H1 (cell line): ENCODE measurements around the gene ALG1. TPM values are rescaled to one million over a fixed set of nuclear protein-coding genes. Genes with fewer than 3 reads are reported as not detected.

Source experiments
- CTCF ChIA-PET: fragments of 300-600 bp; sonication (Branson Sonifier 250); formaldehyde crosslinking; loops from one replicate; lab custom pipeline; 2021; ENCODE audit not compliant: partially characterized antibody; lab: Charles Lee
- POLR2A ChIA-PET: fragments of 300-600 bp; sonication (Branson Sonifier 250); formaldehyde crosslinking; loops from one replicate; lab custom pipeline; 2021; ENCODE audit warnings: inconsistent platforms; ENCODE audit not compliant: partially characterized antibody; lab: Charles Lee
- DNase-seq, 2 experiments: peaks; one replicate each; pipeline versions ENCODE4 v3.0.0 to v3.0.0-alpha.2; 2010 to 2022; ENCODE audit warnings: low spot score in 2 of 2, low read depth in 1 of 2, mixed read lengths in 1 of 2
- FAIRE-seq: peaks from 2 replicates; lab custom pipeline; 2011; peaks lifted over from hg19 to GRCh38; lab: Jason Lieb, UNC
- H2AFZ ChIP-seq: 2 replicates; pipeline ENCODE4 v1.8.1; 2012; ENCODE audit warnings: low read length, inconsistent platforms
- H2AK5ac ChIP-seq: 2 replicates; pipeline ENCODE4 v1.6.1; 2013; ENCODE audit warnings: low read depth, low read length
- H2BK120ac ChIP-seq: replicated peaks from 2 replicates; pipeline ENCODE3; 2013; ENCODE audit warnings: low read depth, low read length, inconsistent platforms
- H2BK12ac ChIP-seq: 2 replicates; pipeline ENCODE4 v1.6.1; 2013; ENCODE audit warnings: low read depth, low read length
- H2BK15ac ChIP-seq: 2 replicates; pipeline ENCODE4 v1.6.1; 2013; ENCODE audit warnings: low read length
- H2BK20ac ChIP-seq: 2 replicates; pipeline ENCODE4 v1.6.1; 2013; ENCODE audit warnings: low read length
- H2BK5ac ChIP-seq: 2 replicates; pipeline ENCODE4 v1.6.1; 2013; ENCODE audit warnings: low read depth, low read length
- H3K14ac ChIP-seq: 2 replicates; pipeline ENCODE4 v1.6.1; 2013; ENCODE audit warnings: inconsistent platforms; ENCODE audit not compliant: insufficient read length
- H3K18ac ChIP-seq: 2 replicates; pipeline ENCODE4 v1.6.1; 2013; ENCODE audit warnings: low read length; ENCODE audit errors: extremely low read depth
- H3K23ac ChIP-seq: 2 replicates; pipeline ENCODE4 v1.6.1; 2013; ENCODE audit warnings: inconsistent platforms; ENCODE audit not compliant: insufficient read length
- H3K23me2 ChIP-seq: 2 replicates; pipeline ENCODE4 v1.6.1; 2013; ENCODE audit warnings: low read depth, low read length
- H3K27ac ChIP-seq: 2 replicates; pipeline ENCODE4 v1.6.1; 2011; ENCODE audit warnings: low read depth, low read length, inconsistent platforms
- H3K27me3 ChIP-seq, 4 experiments: replicated peaks in 1 of 4; 1 replicate in 1 of 4; 2 replicates in 3 of 4; pipeline versions ENCODE4 v1.6.1 to v1.8.1; 2011 to 2013; ENCODE audit warnings: low read length in 3 of 4, mild to moderate bottlenecking in 3 of 4, inconsistent platforms in 2 of 4, mixed read lengths in 2 of 4, moderate library complexity in 1 of 4; ENCODE audit not compliant: control insufficient read depth in 3 of 4, insufficient read depth in 3 of 4; ENCODE audit errors: extremely low read depth in 1 of 4
- H3K36me3 ChIP-seq, 4 experiments: 2 replicates each; pipeline versions ENCODE4 v1.6.1 to v1.8.1; 2011 to 2013; ENCODE audit warnings: mild to moderate bottlenecking in 4 of 4, low read length in 3 of 4, moderate library complexity in 2 of 4, control low read depth in 1 of 4, inconsistent platforms in 1 of 4; ENCODE audit not compliant: insufficient read depth in 4 of 4, control insufficient read depth in 2 of 4
- H3K4ac ChIP-seq: replicated peaks from 2 replicates; pipeline ENCODE3; 2013; ENCODE audit warnings: low read length, low read depth, mixed read lengths, inconsistent platforms; ENCODE audit not compliant: insufficient read length
- H3K4me1 ChIP-seq, 4 experiments: replicated peaks in 1 of 4; 1 replicate in 1 of 4; 2 replicates in 3 of 4; pipeline versions ENCODE4 v1.6.1 to v1.8.1; 2011 to 2013; ENCODE audit warnings: low read length in 3 of 4, inconsistent platforms in 2 of 4, mixed read lengths in 1 of 4; ENCODE audit not compliant: insufficient read depth in 4 of 4, control insufficient read depth in 3 of 4
- H3K4me2 ChIP-seq, 2 experiments: 2 replicates each; pipeline versions ENCODE4 v1.6.1 to v1.8.1; 2011 to 2013; ENCODE audit warnings: low read depth in 2 of 2, low read length in 2 of 2, control low read depth in 1 of 2, inconsistent platforms in 1 of 2, mild to moderate bottlenecking in 1 of 2; ENCODE audit not compliant: insufficient read depth in 1 of 2
- H3K4me3 ChIP-seq, 4 experiments: fragments of 200-600, 300-600 bp in 1 of 4; sonication (generic), shearing (Covaris generic), sonication (Bioruptor Twin) in 1 of 4; 2 replicates each; pipeline versions ENCODE4 v1.5.1 to v1.8.1; 2011 to 2016; ENCODE audit warnings: low read length in 4 of 4, low read depth in 3 of 4, control low read depth in 2 of 4, inconsistent platforms in 2 of 4, mild to moderate bottlenecking in 2 of 4, mixed read lengths in 1 of 4, moderate library complexity in 1 of 4; ENCODE audit not compliant: insufficient read depth in 2 of 4; ENCODE audit errors: extremely low read depth in 1 of 4
- H3K56ac ChIP-seq: replicated peaks from 2 replicates; pipeline ENCODE3; 2013; ENCODE audit warnings: low read depth, mild to moderate bottlenecking, mixed read lengths, low read length, inconsistent platforms; ENCODE audit not compliant: insufficient read length
- H3K79me1 ChIP-seq: 2 replicates; pipeline ENCODE4 v1.6.1; 2013; ENCODE audit warnings: low read depth, low read length, control low read depth
- H3K79me2 ChIP-seq, 2 experiments: 2 replicates each; pipeline versions ENCODE4 v1.6.1 to v1.8.1; 2012 to 2013; ENCODE audit warnings: low read length in 2 of 2, mild to moderate bottlenecking in 2 of 2, inconsistent platforms in 1 of 2; ENCODE audit not compliant: insufficient read depth in 2 of 2, control insufficient read depth in 1 of 2
- H3K9ac ChIP-seq, 4 experiments: replicated peaks in 1 of 4; 1 replicate in 1 of 4; 2 replicates in 3 of 4; pipeline versions ENCODE4 v1.6.1 to v1.8.1; 2011 to 2013; ENCODE audit warnings: low read depth in 3 of 4, low read length in 3 of 4, control low read depth in 2 of 4, mild to moderate bottlenecking in 2 of 4, moderate library complexity in 2 of 4, inconsistent platforms in 1 of 4; ENCODE audit errors: extremely low read depth in 1 of 4
- H3K9me3 ChIP-seq, 2 experiments: 2 replicates each; pipeline versions ENCODE4 v1.6.1 to v1.8.1; 2012 to 2013; ENCODE audit warnings: mild to moderate bottlenecking in 2 of 2, moderate library complexity in 2 of 2, control low read depth in 1 of 2, inconsistent platforms in 1 of 2, low read depth in 1 of 2, low read length in 1 of 2, mixed read lengths in 1 of 2; ENCODE audit not compliant: insufficient read depth in 2 of 2
- H4K20me1 ChIP-seq, 2 experiments: replicated peaks in 1 of 2; 2 replicates each; pipeline versions ENCODE3 to v1.8.1; 2011 to 2013; ENCODE audit warnings: inconsistent platforms in 2 of 2, low read length in 2 of 2, mild to moderate bottlenecking in 1 of 2; ENCODE audit not compliant: insufficient read depth in 2 of 2, control insufficient read depth in 1 of 2
- H4K5ac ChIP-seq: 2 replicates; pipeline ENCODE4 v1.6.1; 2013; ENCODE audit warnings: low read length, low read depth, mixed read lengths, inconsistent platforms; ENCODE audit not compliant: insufficient read length
- H4K8ac ChIP-seq: 2 replicates; pipeline ENCODE4 v1.8.0; 2013; ENCODE audit warnings: mild to moderate bottlenecking, moderate library complexity, low read length, inconsistent platforms; ENCODE audit not compliant: insufficient read depth; ENCODE audit errors: extremely low read depth
- H4K91ac ChIP-seq: replicated peaks from 2 replicates; pipeline ENCODE3; 2013; ENCODE audit warnings: low read length, mixed read lengths, inconsistent platforms; ENCODE audit not compliant: insufficient read length
- CTBP2 ChIP-seq: IDR thresholded peaks from 2 replicates; pipeline ENCODE4 v1.7.0; 2011; ENCODE audit warnings: borderline replicate concordance, mild to moderate bottlenecking, moderate library complexity, mixed read lengths, low read length; ENCODE audit not compliant: insufficient read depth, insufficient read length
- FOSL1 ChIP-seq: IDR thresholded peaks from 2 replicates; pipeline ENCODE4 v1.6.1; 2011; ENCODE audit warnings: mild to moderate bottlenecking, low read depth, low read length, moderate library complexity; ENCODE audit not compliant: insufficient read depth
- GABPA ChIP-seq: IDR thresholded peaks from 2 replicates; pipeline ENCODE4 v1.6.1; 2011; ENCODE audit warnings: mild to moderate bottlenecking, low read length, moderate library complexity, borderline replicate concordance; ENCODE audit not compliant: insufficient read depth
- HDAC6 ChIP-seq: IDR thresholded peaks from one replicate; pipeline ENCODE4 v1.7.1; 2012; ENCODE audit warnings: low read depth, mild to moderate bottlenecking, inconsistent platforms, low read length, moderate library complexity
- JUND ChIP-seq: IDR thresholded peaks from 2 replicates; pipeline ENCODE4 v1.6.1; 2011; ENCODE audit warnings: mild to moderate bottlenecking, improper control_type of control experiment, low read length
- KDM5A ChIP-seq: fragments of 200-600 bp; IDR thresholded peaks from 2 replicates; pipeline ENCODE4 v1.7.1; 2012; ENCODE audit warnings: mild to moderate bottlenecking, low read length, inconsistent platforms, mixed read lengths
- RBBP5 ChIP-seq: IDR thresholded peaks from 2 replicates; pipeline ENCODE4 v1.7.1; 2012; ENCODE audit warnings: low read depth, mild to moderate bottlenecking, inconsistent platforms, low read length, moderate library complexity, borderline replicate concordance
- SIRT6 ChIP-seq: IDR thresholded peaks from one replicate; pipeline ENCODE4 v1.7.1; 2012; ENCODE audit warnings: low read length, inconsistent platforms
- SIX5 ChIP-seq: IDR thresholded peaks from 2 replicates; pipeline ENCODE4 v1.6.1; 2011; ENCODE audit warnings: mild to moderate bottlenecking, low read depth, low read length
- SP2 ChIP-seq: IDR thresholded peaks from 2 replicates; pipeline ENCODE4 v1.6.1; 2012; ENCODE audit warnings: mild to moderate bottlenecking, low read length, inconsistent platforms
- TBP ChIP-seq: IDR thresholded peaks from 2 replicates; pipeline ENCODE4 v1.6.1; 2011; ENCODE audit warnings: low read depth, low read length, improper control_type of control experiment
- WGBS, 2 experiments: shearing (Covaris generic) in 1 of 2; methylation state at CpG; one replicate each; pipeline versions ENCODE4 v1.1.6 to v1.1.7; 2013 to 2015; ENCODE audit warnings: low lambda C conversion rate in 2 of 2, mixed read lengths in 2 of 2, inconsistent platforms in 1 of 2, low coverage in 1 of 2, missing lambda C conversion rate in 1 of 2; ENCODE audit not compliant: insufficient replicate concordance in 2 of 2, insufficient coverage in 1 of 2, insufficient read length in 1 of 2; ENCODE audit errors: extremely low coverage in 1 of 2, missing lambda C conversion rate in 1 of 2; 5-methylcytosine and 5-hydroxymethylcytosine counted together
- polyA plus RNA-seq, 7 experiments: library from polyadenylated mRNA; depleted of rRNA in 3 of 7; stranded (reverse) in 5 of 7; unstranded in 2 of 7; fragments of >200 nt in 5 of 7; fragments of 200-250 nt in 2 of 7; gene quantifications; 1 replicate in 5 of 7; 2 replicates in 1 of 7; 4 replicates in 1 of 7; pipeline versions ENCODE4 v1.2.1 to v1.2.3, GENCODE V29; 2011 to 2013; ENCODE audit warnings: missing spikeins in 2 of 7, mixed read lengths in 2 of 7
- total RNA-seq: library from RNA; stranded (reverse); fragmentation: NEBNext Ultra II Directional; extraction: Animal tissue kit (Norgen Biotek cat#: 25700); gene quantifications from 2 replicates; pipeline ENCODE4 v1.2.1, GENCODE V29; 2021
- TF ChIP-seq, protein P1 (sequence below), 3 experiments: IDR thresholded peaks; 1 replicate in 2 of 3; 2 replicates in 1 of 3; pipeline versions ENCODE4 v1.5.1 to v1.6.1; 2011; ENCODE audit warnings: low read length in 3 of 3, mild to moderate bottlenecking in 3 of 3, inconsistent platforms in 2 of 3, low read depth in 1 of 3, moderate library complexity in 1 of 3; ENCODE audit not compliant: insufficient read depth in 1 of 3; ENCODE audit errors: control extremely low read depth in 1 of 3

The ALG1 gene
- total and polyA plus RNA-seq, 2 of the 8 experiments (the other 6 are each of a cell fraction or from before 2014, with no cell fraction given) = 34.8 to 46.5 TPM

DNA sequence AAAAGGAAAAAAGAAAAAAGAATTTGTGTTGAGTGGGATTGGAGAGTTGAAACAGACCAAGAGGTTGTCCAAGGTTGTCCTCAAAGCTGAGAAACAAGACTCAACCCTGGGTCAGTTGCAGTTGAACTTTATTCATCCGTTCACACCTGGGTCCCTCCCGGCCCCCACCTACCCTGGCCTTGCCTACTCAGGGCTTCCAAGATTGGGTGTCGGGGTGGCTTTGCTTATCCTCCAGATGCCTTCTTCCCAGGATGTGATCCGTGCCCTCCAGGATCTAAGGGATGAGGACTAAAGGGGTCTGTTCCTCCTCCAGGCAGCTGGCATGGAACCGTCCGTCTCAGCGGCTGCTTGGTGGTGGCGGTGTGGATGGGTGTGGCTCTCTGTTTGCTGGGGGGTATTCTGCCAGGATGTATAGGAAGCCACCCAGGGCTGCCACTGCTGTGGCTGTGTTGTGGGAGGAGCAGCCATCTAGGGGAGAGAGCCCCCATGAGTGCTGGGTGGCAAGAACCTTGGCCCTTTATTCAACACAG is 27.6 kb upstream of the ALG1 start:
- H4K8ac ChIP-seq = no peak overlapping the region
- no peak overlapping the region for H3K14ac ChIP-seq
- ChIA-PET CTCF (interaction anchor here (0.8 to 28.8 kb wide), 3 partner anchors 12 to 38 kb away, joined by 3 to 625 read pairs (median 111); partner anchors contain the start of gene ALG1), POLR2A (no interaction called here)
- H3K4me2 ChIP-seq = no peak overlapping the region
- H3K4me1 ChIP-seq = no peaks in the 10 kb centered on the region; a peak in 1 of 7 replicates
- H2BK120ac ChIP-seq = no peak overlapping the region
- no peaks in the 10 kb centered on the region for H3K79me2 ChIP-seq
- no peak overlapping the region for H2BK15ac ChIP-seq
- H4K91ac ChIP-seq = no peak overlapping the region
- no peak overlapping the region for H3K27ac ChIP-seq
- H2AFZ ChIP-seq = no peak overlapping the region
- H3K9me3 ChIP-seq = no peaks in the 10 kb centered on the region
- no peak overlapping the region for H2BK12ac ChIP-seq
- no peak for FAIRE-seq
- no peak for DNase-seq
- no peak overlapping the region for H3K4me3 ChIP-seq
- no peak overlapping the region for H3K9ac ChIP-seq
- H3K4ac ChIP-seq = no peak overlapping the region
- H3K36me3 ChIP-seq = no peaks in the 10 kb centered on the region
- H3K56ac ChIP-seq = no peak overlapping the region
- no peaks in the 10 kb centered on the region for H4K20me1 ChIP-seq
- H3K23me2 ChIP-seq = no peaks in the 10 kb centered on the region
- H3K27me3 ChIP-seq = no peaks in the 10 kb centered on the region
- H3K18ac ChIP-seq = no peak overlapping the region
- no peak overlapping the region for H2BK5ac ChIP-seq
- H3K23ac ChIP-seq = no peak overlapping the region
- no peak overlapping the region for H4K5ac ChIP-seq
- WGBS, 2 experiments = 86% methylated on average over 8 of the region's 8 CpGs; no CpG with 5 or more reads in 1 of the 2 experiments
- H2AK5ac ChIP-seq = no peak overlapping the region
- H2BK20ac ChIP-seq = no peak overlapping the region
- H3K79me1 ChIP-seq = no peaks in the 10 kb centered on the region
- TF ChIP-seq KDM5A (no peak), HDAC6 (no peak), FOSL1 (no peak), TBP (no peak), CTBP2 (no peak), RBBP5 (no peak), JUND (no peak), SIX5 (no peak), SP2 (no peak), SIRT6 (no peak), GABPA (no peak)
- TF ChIP-seq, protein P1, sequence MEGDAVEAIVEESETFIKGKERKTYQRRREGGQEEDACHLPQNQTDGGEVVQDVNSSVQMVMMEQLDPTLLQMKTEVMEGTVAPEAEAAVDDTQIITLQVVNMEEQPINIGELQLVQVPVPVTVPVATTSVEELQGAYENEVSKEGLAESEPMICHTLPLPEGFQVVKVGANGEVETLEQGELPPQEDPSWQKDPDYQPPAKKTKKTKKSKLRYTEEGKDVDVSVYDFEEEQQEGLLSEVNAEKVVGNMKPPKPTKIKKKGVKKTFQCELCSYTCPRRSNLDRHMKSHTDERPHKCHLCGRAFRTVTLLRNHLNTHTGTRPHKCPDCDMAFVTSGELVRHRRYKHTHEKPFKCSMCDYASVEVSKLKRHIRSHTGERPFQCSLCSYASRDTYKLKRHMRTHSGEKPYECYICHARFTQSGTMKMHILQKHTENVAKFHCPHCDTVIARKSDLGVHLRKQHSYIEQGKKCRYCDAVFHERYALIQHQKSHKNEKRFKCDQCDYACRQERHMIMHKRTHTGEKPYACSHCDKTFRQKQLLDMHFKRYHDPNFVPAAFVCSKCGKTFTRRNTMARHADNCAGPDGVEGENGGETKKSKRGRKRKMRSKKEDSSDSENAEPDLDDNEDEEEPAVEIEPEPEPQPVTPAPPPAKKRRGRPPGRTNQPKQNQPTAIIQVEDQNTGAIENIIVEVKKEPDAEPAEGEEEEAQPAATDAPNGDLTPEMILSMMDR (IDR thresholded peaks at IDR 0.05; ENCODE audit: control extremely low read depth in 1 of 3, insufficient read depth in 1 of 3, low read depth in 1 of 3, low read length in 3 of 3) = no peak
